ENCODE data around the gene WDR33. TPM values are rescaled to one million over a fixed set of nuclear protein-coding genes. Genes with fewer than 3 reads are reported as not detected.
A peak's percentile ranks its signal among the peaks of the same experiment; 100 is the strongest.

WDR33 gene
- total RNA-seq, 4 donors from 2014 or later: 42.3 to 46.5 (median 45.1) TPM

DNA sequence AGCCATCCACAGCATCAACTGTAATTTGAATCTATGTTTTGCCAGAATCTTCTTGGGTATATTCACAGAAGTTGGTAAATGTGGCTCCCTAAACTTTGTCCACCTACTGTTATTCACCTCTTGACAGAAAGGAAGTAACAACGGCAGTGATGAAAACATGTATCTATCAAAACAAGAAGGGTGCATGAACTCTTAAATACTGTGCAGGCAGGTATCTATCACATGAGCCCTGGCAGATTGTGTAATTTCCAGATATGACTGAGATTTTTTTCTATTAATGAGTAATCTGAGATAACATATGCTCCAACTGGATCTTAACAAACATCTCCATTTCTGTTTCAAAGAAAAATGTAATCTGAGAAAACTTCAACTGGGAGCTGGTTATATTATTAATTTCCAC lies 73.1 kb downstream of the WDR33 start:
- Histone ChIP-seq H3K36me3 (no peaks in the 10 kb centered on the region), H3K4me3 (no peak overlapping the region), H3K4me1 (peaks cover 0 to 25% (median 5%) of the 10 kb centered on the region in 4 donors), H3K9me3 (no peaks in the 10 kb centered on the region), H3K27me3 (no peaks in the 10 kb centered on the region), H3K27ac (no peak overlapping the region)
- WGBS, 2 donors: 76 to 88% methylated on average over 1 of the region's 1 CpG
- no peak for DNase-seq (ENCODE audit: low spot score in 2 of 2)
- no peak for TF ChIP-seq POLR2A (IDR thresholded peaks at IDR 0.05)
- no peak for TF ChIP-seq CTCF (IDR thresholded peaks at IDR 0.05)
- TF ChIP-seq EP300 (IDR thresholded peaks at IDR 0.05): no peak

DNA sequence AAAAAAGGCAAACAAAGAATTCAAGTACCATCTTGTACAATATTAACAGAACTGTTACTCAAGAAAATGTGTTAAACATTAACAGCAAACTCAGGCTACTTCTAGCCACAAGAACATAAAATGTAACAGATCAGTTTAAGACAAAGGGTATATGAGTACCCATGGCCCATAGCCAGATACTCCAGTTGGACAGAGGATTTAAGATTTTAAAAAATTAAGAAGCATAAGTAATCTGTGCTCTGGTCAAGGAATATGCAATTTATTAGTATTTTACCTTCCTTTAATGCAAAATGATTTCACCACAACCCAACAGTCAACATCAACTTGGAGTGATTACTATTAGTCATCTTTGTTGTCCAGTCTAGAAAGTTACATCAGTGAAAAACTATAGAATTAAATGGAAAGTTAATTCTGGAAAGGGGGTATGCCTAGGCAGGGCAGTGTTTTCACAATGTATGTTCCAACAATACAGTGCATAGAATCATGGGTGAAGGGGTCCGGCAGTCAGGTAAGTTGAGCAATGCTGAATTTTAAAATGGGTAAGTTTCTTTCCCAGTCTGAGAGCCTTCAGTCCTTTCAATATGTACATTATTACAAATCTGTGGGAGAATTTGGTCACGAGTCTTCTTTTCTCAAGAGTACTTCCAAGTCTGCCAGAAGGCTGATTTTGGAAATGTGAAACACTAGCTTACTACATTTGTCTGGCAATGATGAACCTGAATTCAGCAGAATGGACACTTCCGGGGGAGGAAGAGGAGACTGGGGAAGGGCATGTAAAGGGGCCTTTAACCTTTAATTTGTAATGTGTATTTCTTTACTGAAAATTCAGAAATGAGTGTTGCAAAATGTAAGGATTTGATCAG lies 75.2 kb downstream of the WDR33 start:
- Histone ChIP-seq H3K4me3 (no peak overlapping the region), H3K9me3 (no peaks in the 10 kb centered on the region), H3K27ac (no peak overlapping the region), H3K36me3 (no peaks in the 10 kb centered on the region), H3K27me3 (no peaks in the 10 kb centered on the region), H3K4me1 (peaks cover 0 to 25% (median 5%) of the 10 kb centered on the region in 4 donors)
- no peak for DNase-seq (ENCODE audit: low spot score in 2 of 2)
- no peak for TF ChIP-seq EP300 (IDR thresholded peaks at IDR 0.05)
- TF ChIP-seq POLR2A (IDR thresholded peaks at IDR 0.05): no peak
- TF ChIP-seq CTCF (IDR thresholded peaks at IDR 0.05): no peak
- 73 to 88% methylated on average over 3 of the region's 3 CpGs for WGBS, 2 donors

- WGBS, 2 donors: 84 to 93% methylated on average over 2 of the region's 2 CpGs
- no peak for DNase-seq (ENCODE audit: low spot score in 2 of 2)
- no peak overlapping the region for H3K4me3 ChIP-seq
- no peaks in the 10 kb centered on the region for H3K27me3 ChIP-seq
- no peaks in the 10 kb centered on the region for H3K9me3 ChIP-seq
- TF ChIP-seq CTCF (IDR thresholded peaks at IDR 0.05) (no peak), POLR2A (IDR thresholded peaks at IDR 0.05) (no peak), EP300 (IDR thresholded peaks at IDR 0.05) (no peak)
- H3K27ac ChIP-seq: no peak overlapping the region
- H3K4me1 ChIP-seq: peaks cover 0 to 25% (median 5%) of the 10 kb centered on the region in 4 donors
- H3K36me3 ChIP-seq: no peaks in the 10 kb centered on the region
Measured at GRCh38 chr2:127735044-127735443, 75.9 kb downstream of the WDR33 start.

DNA sequence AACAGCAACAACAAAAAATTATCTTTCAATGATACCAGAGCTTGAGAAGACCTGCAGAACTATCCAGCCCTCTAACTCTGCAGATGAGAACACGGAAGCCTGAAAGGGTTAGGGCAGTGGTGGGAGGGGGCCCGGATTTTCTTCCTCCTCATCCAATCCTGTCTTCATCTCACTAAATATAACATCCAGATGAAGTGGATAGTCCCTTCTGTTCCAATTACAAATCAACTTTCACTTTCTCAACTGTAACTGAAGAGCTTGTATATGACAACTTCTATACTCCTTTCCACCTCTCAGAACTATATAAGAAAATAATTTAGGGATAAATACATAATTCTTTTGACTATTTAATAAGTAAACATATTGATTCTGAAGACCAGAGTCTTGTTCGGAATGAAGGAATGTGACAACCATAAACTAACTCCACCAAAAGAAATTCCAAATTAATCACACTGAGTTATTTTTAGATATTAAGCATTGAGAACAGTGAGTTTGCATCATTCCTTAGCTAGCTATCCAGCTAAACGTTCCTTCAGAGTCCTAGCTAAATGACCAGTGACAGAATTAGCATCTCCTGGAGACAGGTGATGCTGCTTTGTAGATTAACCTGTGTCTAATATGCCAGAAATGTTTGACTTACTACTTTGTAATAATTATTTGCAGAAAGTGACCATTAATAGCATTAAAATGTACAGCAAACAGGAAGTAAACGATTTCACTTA lies 77.0 kb downstream of the WDR33 start:
- no peaks in the 10 kb centered on the region for H3K9me3 ChIP-seq
- no peaks in the 10 kb centered on the region for H3K27me3 ChIP-seq
- WGBS, 2 donors: 25 to 34% methylated on average over 5 of the region's 5 CpGs
- DNase-seq (ENCODE audit: low spot score in 2 of 2): no peak
- peaks cover 0 to 19% (median 5%) of the 10 kb centered on the region in 4 donors for H3K4me1 ChIP-seq
- no peaks in the 10 kb centered on the region for H3K36me3 ChIP-seq
- peak overlapping the region in 1 of 4 donors; percentile 0 for H3K27ac ChIP-seq
- TF ChIP-seq POLR2A (IDR thresholded peaks at IDR 0.05): no peak
- no peak for TF ChIP-seq CTCF (IDR thresholded peaks at IDR 0.05)
- TF ChIP-seq EP300 (IDR thresholded peaks at IDR 0.05): no peak
- peak overlapping the region in 1 of 4 donors; percentile 7 for H3K4me3 ChIP-seq

All from tibial nerve (tissue), 4 donors.